Type B pancreatic cell (in vitro differentiated cells): ENCODE data around the gene POLRMT. TPM values are rescaled to one million over a fixed set of nuclear protein-coding genes. Genes with fewer than 3 reads are reported as not detected.

ENCODE experiments used
- DNase-seq: peaks from one replicate; pipeline ENCODE4 v3.0.0; 2021; ENCODE audit warnings: mixed read lengths; ENCODE audit not compliant: unreplicated experiment; ENCODE audit errors: extremely low spot score
- H3K27ac Mint-ChIP-seq: 2 replicates; pipeline ENCODE4 v1.8.0; 2021; ENCODE audit warnings: mild to moderate bottlenecking, mixed read lengths
- H3K27me3 Mint-ChIP-seq: 2 replicates; pipeline ENCODE4 v1.8.0; 2021; ENCODE audit warnings: mixed read lengths
- H3K36me3 Mint-ChIP-seq: 2 replicates; pipeline ENCODE4 v1.8.0; 2021; ENCODE audit warnings: mixed read lengths
- H3K4me1 Mint-ChIP-seq: one replicate; pipeline ENCODE4 v1.8.0; 2021; ENCODE audit warnings: mixed read lengths; ENCODE audit not compliant: unreplicated experiment
- H3K4me3 Mint-ChIP-seq: 2 replicates; pipeline ENCODE4 v1.8.0; 2021; ENCODE audit warnings: mild to moderate bottlenecking, mixed read lengths
- H3K9me3 Mint-ChIP-seq: 2 replicates; pipeline ENCODE4 v1.8.0; 2021; ENCODE audit warnings: mixed read lengths
- total RNA-seq: library from RNA; stranded (reverse); gene quantifications from 2 replicates; pipeline ENCODE4 v1.2.1, GENCODE V29; 2021; ENCODE audit warnings: low replicate concordance
- TF ChIP-seq, protein P1 (sequence below): fragments of 200-600 bp; sonication (generic); conservative IDR thresholded peaks from 2 replicates; pipeline ENCODE4 v1.5.0; 2021; ENCODE audit warnings: antibody characterized with exemption, mild to moderate bottlenecking

Gene POLRMT
- total RNA-seq, 1 donor from 2014 or later = 59.8 TPM

DNA sequence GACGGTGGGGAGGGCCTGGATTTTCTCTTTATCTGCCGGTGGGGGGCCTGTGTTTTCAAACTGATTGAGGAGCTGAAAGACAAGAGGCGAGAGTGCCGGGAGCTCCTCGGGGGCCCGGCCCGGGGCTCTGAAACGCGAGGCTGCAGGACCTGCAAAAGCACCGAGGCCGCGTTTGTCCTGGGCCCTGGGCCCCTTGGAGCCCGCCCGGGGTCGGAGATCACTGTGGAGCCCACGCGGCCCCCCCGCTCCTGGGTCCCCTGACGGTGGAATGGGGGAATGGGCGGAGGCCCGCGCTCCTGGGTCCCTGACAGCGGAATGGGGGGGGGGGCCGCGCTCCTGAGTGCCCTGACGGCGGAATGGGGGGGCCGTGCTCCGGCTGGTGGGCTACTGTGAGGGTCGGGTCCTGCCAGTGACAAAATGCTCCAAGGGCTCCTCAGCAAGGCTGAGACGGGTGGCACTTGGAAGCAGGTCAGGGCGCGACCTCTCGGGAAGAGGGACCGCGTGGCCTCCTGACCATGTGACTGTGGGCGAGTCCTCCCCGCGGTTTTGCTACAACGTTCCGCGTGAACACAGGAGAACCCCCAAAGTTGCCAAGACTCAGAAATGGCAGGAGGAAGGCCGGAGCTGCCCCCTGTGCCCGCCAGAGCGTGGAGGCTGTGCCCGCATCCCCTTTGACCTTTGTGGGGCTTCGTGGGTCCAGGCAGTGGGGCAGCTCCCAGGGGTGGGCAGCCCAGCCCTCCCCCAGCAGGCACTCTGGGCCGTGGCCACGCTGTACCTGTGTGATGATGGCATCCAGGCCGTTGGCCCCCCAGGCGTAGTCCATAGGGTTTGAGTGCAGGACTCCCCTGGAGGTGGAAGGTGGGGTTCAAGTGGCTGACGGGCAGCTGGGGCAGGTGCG is 15.8 kb upstream of the POLRMT start:
- TF ChIP-seq, protein P1, sequence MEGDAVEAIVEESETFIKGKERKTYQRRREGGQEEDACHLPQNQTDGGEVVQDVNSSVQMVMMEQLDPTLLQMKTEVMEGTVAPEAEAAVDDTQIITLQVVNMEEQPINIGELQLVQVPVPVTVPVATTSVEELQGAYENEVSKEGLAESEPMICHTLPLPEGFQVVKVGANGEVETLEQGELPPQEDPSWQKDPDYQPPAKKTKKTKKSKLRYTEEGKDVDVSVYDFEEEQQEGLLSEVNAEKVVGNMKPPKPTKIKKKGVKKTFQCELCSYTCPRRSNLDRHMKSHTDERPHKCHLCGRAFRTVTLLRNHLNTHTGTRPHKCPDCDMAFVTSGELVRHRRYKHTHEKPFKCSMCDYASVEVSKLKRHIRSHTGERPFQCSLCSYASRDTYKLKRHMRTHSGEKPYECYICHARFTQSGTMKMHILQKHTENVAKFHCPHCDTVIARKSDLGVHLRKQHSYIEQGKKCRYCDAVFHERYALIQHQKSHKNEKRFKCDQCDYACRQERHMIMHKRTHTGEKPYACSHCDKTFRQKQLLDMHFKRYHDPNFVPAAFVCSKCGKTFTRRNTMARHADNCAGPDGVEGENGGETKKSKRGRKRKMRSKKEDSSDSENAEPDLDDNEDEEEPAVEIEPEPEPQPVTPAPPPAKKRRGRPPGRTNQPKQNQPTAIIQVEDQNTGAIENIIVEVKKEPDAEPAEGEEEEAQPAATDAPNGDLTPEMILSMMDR = no peak
- Mint-ChIP-seq H3K27me3 (no peaks in the 10 kb centered on the region), H3K4me3 (no peak overlapping the region), H3K9me3 (no peaks in the 10 kb centered on the region), H3K36me3 (no peaks in the 10 kb centered on the region), H3K4me1 (no peaks in the 10 kb centered on the region), H3K27ac (no peak overlapping the region)
- DNase-seq = no peak

GRCh38 chr19:648305-648704 is 15.0 kb upstream of the POLRMT start:
- TF ChIP-seq, protein P1 = no peak
- no peaks in the 10 kb centered on the region for H3K9me3 Mint-ChIP-seq
- H3K4me1 Mint-ChIP-seq = no peaks in the 10 kb centered on the region
- H3K27ac Mint-ChIP-seq = no peak overlapping the region
- no peaks in the 10 kb centered on the region for H3K36me3 Mint-ChIP-seq
- no peak overlapping the region for H3K4me3 Mint-ChIP-seq
- no peak for DNase-seq
- no peaks in the 10 kb centered on the region for H3K27me3 Mint-ChIP-seq

DNA sequence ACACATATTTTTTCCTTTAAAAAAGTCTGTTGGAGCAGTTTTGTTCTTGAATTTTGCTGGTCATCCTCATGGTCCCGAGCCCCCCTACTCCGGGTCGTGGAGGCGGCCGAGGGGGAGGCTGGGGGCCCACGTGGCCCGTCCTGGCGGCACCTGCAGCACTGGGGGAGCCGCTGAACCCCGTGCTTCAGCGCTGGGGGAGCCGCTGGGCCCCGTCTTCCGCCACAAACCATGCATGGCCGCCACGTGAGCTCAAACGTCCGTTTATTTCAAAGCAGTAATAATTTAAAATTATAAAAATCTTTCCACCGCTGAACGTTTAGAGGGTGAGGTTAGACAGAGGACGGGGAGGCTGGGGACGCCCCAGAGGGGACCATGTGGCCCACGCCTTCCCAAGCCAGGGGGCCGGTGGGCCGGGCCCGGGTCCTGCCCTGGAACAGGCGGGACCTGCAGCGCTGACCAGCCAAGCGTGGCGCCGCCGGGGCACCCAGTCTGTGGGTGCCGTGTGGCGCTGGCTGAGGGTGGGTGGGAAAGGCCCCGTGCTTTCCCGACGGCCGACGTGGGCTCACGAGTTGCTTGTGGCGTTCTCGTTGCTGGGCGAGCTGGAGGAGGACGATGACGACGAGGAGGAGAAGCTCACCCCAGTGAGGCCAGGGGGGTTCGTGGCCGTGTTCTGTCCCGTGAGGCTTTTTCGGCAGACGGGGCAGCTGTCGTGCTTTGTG is 14.4 kb upstream of the POLRMT start:
- H3K36me3 Mint-ChIP-seq = no peaks in the 10 kb centered on the region
- TF ChIP-seq, protein P1 = no peak
- no peak overlapping the region for H3K4me3 Mint-ChIP-seq
- no peaks in the 10 kb centered on the region for H3K27me3 Mint-ChIP-seq
- DNase-seq = no peak
- H3K27ac Mint-ChIP-seq = no peak overlapping the region
- no peaks in the 10 kb centered on the region for H3K4me1 Mint-ChIP-seq
- H3K9me3 Mint-ChIP-seq = no peaks in the 10 kb centered on the region

GRCh38 chr19:646779-647565 is 13.6 kb upstream of the POLRMT start:
- H3K36me3 Mint-ChIP-seq = no peaks in the 10 kb centered on the region
- H3K9me3 Mint-ChIP-seq = no peaks in the 10 kb centered on the region
- DNase-seq = no peak
- TF ChIP-seq, protein P1 = no peak
- H3K27me3 Mint-ChIP-seq = no peaks in the 10 kb centered on the region
- no peaks in the 10 kb centered on the region for H3K4me1 Mint-ChIP-seq
- no peak overlapping the region for H3K27ac Mint-ChIP-seq
- no peak overlapping the region for H3K4me3 Mint-ChIP-seq

- Mint-ChIP-seq H3K9me3 (no peaks in the 10 kb centered on the region), H3K4me3 (no peak overlapping the region), H3K36me3 (no peaks in the 10 kb centered on the region), H3K27ac (no peak overlapping the region), H3K27me3 (no peaks in the 10 kb centered on the region), H3K4me1 (no peaks in the 10 kb centered on the region)
- DNase-seq = no peak
- TF ChIP-seq, protein P1 = no peak
Observed at GRCh38 chr19:645912-646778, 12.8 kb upstream of the POLRMT start.
